OCI-LY1 (cell line): ENCODE results near the gene SERTAD4.

ENCODE experiments used
- H2AFZ ChIP-seq: fragments of 200-600 bp; sonication (generic), shearing (Covaris generic); 2 replicates; pipeline ENCODE4 v1.6.0; 2014; ENCODE audit warnings: antibody characterized with exemption, mild to moderate bottlenecking, low read length
- H3F3A ChIP-seq: fragments of 200-600 bp; sonication (generic), shearing (Covaris generic); 2 replicates; pipeline ENCODE4 v1.6.0; 2014; ENCODE audit warnings: mild to moderate bottlenecking, antibody characterized with exemption, low read length, moderate library complexity; ENCODE audit not compliant: insufficient read depth
- H3K27ac ChIP-seq: fragments of 200-600 bp; sonication (generic); 2 replicates; pipeline ENCODE4 v1.5.1; 2014; ENCODE audit warnings: low read length, mixed run types, mild to moderate bottlenecking, low read depth; ENCODE audit not compliant: poor library complexity, severe bottlenecking
- H3K27me3 ChIP-seq: fragments of 200-600 bp; sonication (generic); 2 replicates; pipeline ENCODE4 v1.6.0; 2014; ENCODE audit warnings: antibody characterized with exemption, mild to moderate bottlenecking, low read length, moderate library complexity; ENCODE audit not compliant: insufficient read depth
- H3K36me3 ChIP-seq: fragments of 200-600 bp; sonication (generic); 2 replicates; pipeline ENCODE4 v1.6.1; 2014; ENCODE audit warnings: mild to moderate bottlenecking, antibody characterized with exemption, low read length, moderate library complexity, mixed read lengths; ENCODE audit not compliant: insufficient read depth
- H3K4me1 ChIP-seq: fragments of 200-600 bp; sonication (generic); 2 replicates; pipeline ENCODE4 v1.5.1; 2014; ENCODE audit warnings: mild to moderate bottlenecking, low read length, moderate library complexity; ENCODE audit not compliant: insufficient read depth, severe bottlenecking
- H3K4me2 ChIP-seq: fragments of 200-600 bp; sonication (generic), shearing (Covaris generic); 2 replicates; pipeline ENCODE4 v1.6.1; 2014; ENCODE audit warnings: low read length
- H3K4me3 ChIP-seq: fragments of 200-600 bp; sonication (generic); 2 replicates; pipeline ENCODE4 v1.5.1; 2014; ENCODE audit warnings: low read length, low read depth, mild to moderate bottlenecking, mixed read lengths; ENCODE audit not compliant: poor library complexity, severe bottlenecking
- H3K79me2 ChIP-seq: fragments of 200-600 bp; shearing (Covaris generic); 2 replicates; pipeline ENCODE4 v1.6.1; 2016; ENCODE audit warnings: mixed run types, low read length, mixed read lengths; ENCODE audit not compliant: insufficient read depth
- H3K9ac ChIP-seq: fragments of 200-600 bp; sonication (generic), shearing (Covaris generic); 2 replicates; pipeline ENCODE4 v1.6.1; 2014; ENCODE audit warnings: mild to moderate bottlenecking, low read length, mixed read lengths
- H3K9me2 ChIP-seq: fragments of 200-600 bp; sonication (generic), shearing (Covaris generic); 2 replicates; pipeline ENCODE4 v1.6.1; 2014; ENCODE audit warnings: low read depth, mild to moderate bottlenecking, low read length, mixed read lengths
- H3K9me3 ChIP-seq: fragments of 200-600 bp; shearing (Covaris generic); 2 replicates; pipeline ENCODE4 v1.6.1; 2014; ENCODE audit warnings: low read length, mixed read lengths
- H4K20me1 ChIP-seq: fragments of 200-600 bp; sonication (generic), shearing (Covaris generic); 2 replicates; pipeline ENCODE4 v1.6.0; 2016; ENCODE audit warnings: mild to moderate bottlenecking, low read length; ENCODE audit not compliant: insufficient read depth
- EZH2 ChIP-seq: fragments of 200-600 bp; sonication (generic), shearing (Covaris generic); IDR thresholded peaks from 2 replicates; pipeline ENCODE4 v1.8.0; 2017; ENCODE audit warnings: borderline replicate concordance, mixed run types, mild to moderate bottlenecking, antibody characterized with exemption, low read length, moderate library complexity, mixed read lengths
- TF ChIP-seq, protein P1 (sequence below): fragments of 200-600 bp; sonication (generic), shearing (Covaris generic); IDR thresholded peaks from 2 replicates; pipeline ENCODE4 v1.5.1; 2017; ENCODE audit warnings: mild to moderate bottlenecking, antibody characterized with exemption, low read length, moderate library complexity, mixed read lengths

Gene SERTAD4

DNA sequence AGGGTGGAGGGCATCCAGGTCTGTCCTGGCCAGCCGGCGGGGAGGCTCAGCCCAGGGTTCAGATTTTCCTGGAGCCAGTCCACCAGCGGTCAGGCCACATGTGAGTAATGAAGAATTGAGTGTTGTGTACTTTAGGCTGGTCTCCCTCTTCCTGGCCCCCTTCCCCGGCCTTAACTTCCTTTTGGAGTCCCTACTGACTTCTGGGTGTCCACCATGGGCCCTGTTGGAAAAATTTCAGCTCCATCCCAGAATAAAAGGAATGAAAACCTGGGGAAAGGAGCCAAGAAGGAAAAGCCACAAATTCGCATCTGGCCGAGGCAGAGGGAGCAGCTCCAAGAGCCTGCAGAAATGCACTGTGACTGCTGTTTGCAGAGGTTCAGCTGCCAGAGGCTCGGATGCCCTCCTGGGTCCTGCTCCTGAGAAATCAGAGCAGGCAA is 60.6 kb downstream of the SERTAD4 start:
- Histone ChIP-seq H2AFZ (no peak overlapping the region), H3K4me2 (no peak overlapping the region), H3K4me3 (no peak overlapping the region), H3K79me2 (no peaks in the 10 kb centered on the region), H3K27me3 (no peaks in the 10 kb centered on the region; the same call in 1 of the 2 replicates), H4K20me1 (no peaks in the 10 kb centered on the region), H3K27ac (no peak overlapping the region), H3K9ac (no peak overlapping the region), H3K9me3 (no peaks in the 10 kb centered on the region), H3K4me1 (no peaks in the 10 kb centered on the region), H3K36me3 (no peaks in the 10 kb centered on the region), H3F3A (no peaks in the 10 kb centered on the region), H3K9me2 (no peaks in the 10 kb centered on the region)
- no peak for TF ChIP-seq EZH2
- TF ChIP-seq, protein P1, sequence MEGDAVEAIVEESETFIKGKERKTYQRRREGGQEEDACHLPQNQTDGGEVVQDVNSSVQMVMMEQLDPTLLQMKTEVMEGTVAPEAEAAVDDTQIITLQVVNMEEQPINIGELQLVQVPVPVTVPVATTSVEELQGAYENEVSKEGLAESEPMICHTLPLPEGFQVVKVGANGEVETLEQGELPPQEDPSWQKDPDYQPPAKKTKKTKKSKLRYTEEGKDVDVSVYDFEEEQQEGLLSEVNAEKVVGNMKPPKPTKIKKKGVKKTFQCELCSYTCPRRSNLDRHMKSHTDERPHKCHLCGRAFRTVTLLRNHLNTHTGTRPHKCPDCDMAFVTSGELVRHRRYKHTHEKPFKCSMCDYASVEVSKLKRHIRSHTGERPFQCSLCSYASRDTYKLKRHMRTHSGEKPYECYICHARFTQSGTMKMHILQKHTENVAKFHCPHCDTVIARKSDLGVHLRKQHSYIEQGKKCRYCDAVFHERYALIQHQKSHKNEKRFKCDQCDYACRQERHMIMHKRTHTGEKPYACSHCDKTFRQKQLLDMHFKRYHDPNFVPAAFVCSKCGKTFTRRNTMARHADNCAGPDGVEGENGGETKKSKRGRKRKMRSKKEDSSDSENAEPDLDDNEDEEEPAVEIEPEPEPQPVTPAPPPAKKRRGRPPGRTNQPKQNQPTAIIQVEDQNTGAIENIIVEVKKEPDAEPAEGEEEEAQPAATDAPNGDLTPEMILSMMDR: no peak

DNA sequence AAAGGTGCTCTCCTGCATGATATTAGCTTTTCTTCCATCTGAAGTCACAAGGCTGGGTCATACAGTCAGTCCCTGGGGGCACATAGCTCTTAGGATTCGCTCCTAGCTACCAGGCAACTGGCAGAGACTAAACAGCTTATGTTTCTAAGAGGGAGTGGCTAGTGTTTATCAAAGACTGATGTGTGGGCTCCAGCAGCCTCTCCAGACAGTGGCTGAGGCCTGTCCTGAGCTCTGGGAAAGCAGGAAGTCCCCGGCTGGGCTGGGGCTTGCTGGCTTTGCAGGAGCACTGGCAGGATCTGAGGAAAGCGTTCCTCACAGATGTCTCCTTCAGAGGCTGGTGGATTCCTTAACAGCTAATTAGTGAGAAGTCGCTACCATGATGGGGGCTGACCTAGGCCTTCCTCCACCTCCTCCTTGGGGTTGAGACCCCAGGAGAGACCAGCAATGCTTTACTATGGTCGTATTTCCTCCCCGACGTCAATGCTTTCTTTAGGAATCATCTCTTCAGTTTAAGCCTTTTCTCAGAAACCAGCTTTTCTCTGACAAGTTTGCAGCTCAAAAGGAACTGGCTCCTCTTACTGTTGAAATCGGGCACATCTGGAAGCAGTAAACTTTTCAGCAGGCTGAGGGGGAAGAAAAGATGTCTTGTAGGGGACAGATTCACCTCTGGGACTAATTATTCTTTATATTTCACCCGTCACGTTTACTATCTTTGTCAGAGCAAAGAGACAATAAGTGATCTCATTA is 62.6 kb downstream of the SERTAD4 start:
- no peaks in the 10 kb centered on the region for H3K79me2 ChIP-seq
- no peak overlapping the region for H3K9ac ChIP-seq
- no peak overlapping the region for H2AFZ ChIP-seq
- H3K4me2 ChIP-seq: no peak overlapping the region
- TF ChIP-seq EZH2: no peak
- TF ChIP-seq, protein P1: no peak
- no peak overlapping the region for H3K27ac ChIP-seq
- H3K4me1 ChIP-seq: no peaks in the 10 kb centered on the region
- H3K27me3 ChIP-seq: no peaks in the 10 kb centered on the region; the same call in 1 of the 2 replicates
- no peaks in the 10 kb centered on the region for H3F3A ChIP-seq
- no peaks in the 10 kb centered on the region for H3K9me3 ChIP-seq
- H4K20me1 ChIP-seq: no peaks in the 10 kb centered on the region
- H3K4me3 ChIP-seq: no peak overlapping the region
- no peaks in the 10 kb centered on the region for H3K36me3 ChIP-seq
- no peaks in the 10 kb centered on the region for H3K9me2 ChIP-seq
